Hematopoietic multipotent progenitor cell treated with erythropoietin and hydrocortisone succinate and interleukin-3 and kit ligand, for 6 days (in vitro differentiated cells): Measurements from ENCODE around the gene THBS2.
"Not testable (repeated sequence)": the region's sequence is repeated elsewhere in the genome, so short reads cannot be mapped to it uniquely, and the experiment has no call there.

ENCODE experiments used
- DNase-seq: peaks from one replicate; pipeline ENCODE4 v3.0.0-alpha.2; 2015

The THBS2 gene

GRCh38 chr6:169271158-169271876 is 17.7 kb upstream of the THBS2 start:
- DNase-seq = no peak

GRCh38 chr6:169270077-169270380 is 16.4 kb upstream of the THBS2 start:
- not testable (repeated sequence) for DNase-seq

- DNase-seq = no peak
Observed at GRCh38 chr6:169269180-169270076, 15.8 kb upstream of the THBS2 start.

GRCh38 chr6:169268276-169268675 is 14.6 kb upstream of the THBS2 start:
- no peak for DNase-seq

GRCh38 chr6:169266746-169267591 is 13.3 kb upstream of the THBS2 start:
- DNase-seq = no peak

GRCh38 chr6:169266261-169266660 is 12.6 kb upstream of the THBS2 start:
- DNase-seq = no peak

GRCh38 chr6:169265486-169266131 is 12.0 kb upstream of the THBS2 start:
- no peak for DNase-seq

- DNase-seq = no peak
Observed at GRCh38 chr6:169263836-169264608, 10.4 kb upstream of the THBS2 start.

GRCh38 chr6:169263374-169263773 is 9.7 kb upstream of the THBS2 start:
- no peak for DNase-seq

GRCh38 chr6:169262602-169263001 is 9.0 kb upstream of the THBS2 start:
- not testable (repeated sequence) for DNase-seq

GRCh38 chr6:169256518-169256917 is 2.9 kb upstream of the THBS2 start:
- no peak for DNase-seq

- DNase-seq = no peak
Observed at GRCh38 chr6:169256061-169256460, 2.4 kb upstream of the THBS2 start.

- no peak for DNase-seq
Observed at GRCh38 chr6:169255643-169256042, 2.0 kb upstream of the THBS2 start.

GRCh38 chr6:169254456-169255316 is 1.0 kb upstream of the THBS2 start:
- DNase-seq = no peak

- no peak for DNase-seq
Observed at GRCh38 chr6:169252505-169253189, 999 bp downstream of the THBS2 start.

GRCh38 chr6:169251822-169252504 is 1.7 kb downstream of the THBS2 start:
- no peak for DNase-seq

GRCh38 chr6:169251371-169251802 is 2.3 kb downstream of the THBS2 start:
- DNase-seq = no peak

GRCh38 chr6:169250660-169251059 is 3.0 kb downstream of the THBS2 start:
- DNase-seq = no peak

- DNase-seq = no peak
Observed at GRCh38 chr6:169249057-169249456, 4.6 kb downstream of the THBS2 start.

GRCh38 chr6:169248521-169248971 is 5.1 kb downstream of the THBS2 start:
- no peak for DNase-seq
